GM12801 (cell line): ENCODE measurements around the gene ARPC1A.

Experiments used
- TF ChIP-seq, protein P1 (sequence below): IDR thresholded peaks from one replicate; pipeline ENCODE4 v1.5.1; 2011; ENCODE audit warnings: control low read depth; ENCODE audit not compliant: insufficient read length; ENCODE audit errors: extremely low read depth

ARPC1A gene

GRCh38 chr7:99403764-99404163 lies 78.1 kb downstream of the ARPC1A start:
- TF ChIP-seq, protein P1, sequence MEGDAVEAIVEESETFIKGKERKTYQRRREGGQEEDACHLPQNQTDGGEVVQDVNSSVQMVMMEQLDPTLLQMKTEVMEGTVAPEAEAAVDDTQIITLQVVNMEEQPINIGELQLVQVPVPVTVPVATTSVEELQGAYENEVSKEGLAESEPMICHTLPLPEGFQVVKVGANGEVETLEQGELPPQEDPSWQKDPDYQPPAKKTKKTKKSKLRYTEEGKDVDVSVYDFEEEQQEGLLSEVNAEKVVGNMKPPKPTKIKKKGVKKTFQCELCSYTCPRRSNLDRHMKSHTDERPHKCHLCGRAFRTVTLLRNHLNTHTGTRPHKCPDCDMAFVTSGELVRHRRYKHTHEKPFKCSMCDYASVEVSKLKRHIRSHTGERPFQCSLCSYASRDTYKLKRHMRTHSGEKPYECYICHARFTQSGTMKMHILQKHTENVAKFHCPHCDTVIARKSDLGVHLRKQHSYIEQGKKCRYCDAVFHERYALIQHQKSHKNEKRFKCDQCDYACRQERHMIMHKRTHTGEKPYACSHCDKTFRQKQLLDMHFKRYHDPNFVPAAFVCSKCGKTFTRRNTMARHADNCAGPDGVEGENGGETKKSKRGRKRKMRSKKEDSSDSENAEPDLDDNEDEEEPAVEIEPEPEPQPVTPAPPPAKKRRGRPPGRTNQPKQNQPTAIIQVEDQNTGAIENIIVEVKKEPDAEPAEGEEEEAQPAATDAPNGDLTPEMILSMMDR: no peak

DNA sequence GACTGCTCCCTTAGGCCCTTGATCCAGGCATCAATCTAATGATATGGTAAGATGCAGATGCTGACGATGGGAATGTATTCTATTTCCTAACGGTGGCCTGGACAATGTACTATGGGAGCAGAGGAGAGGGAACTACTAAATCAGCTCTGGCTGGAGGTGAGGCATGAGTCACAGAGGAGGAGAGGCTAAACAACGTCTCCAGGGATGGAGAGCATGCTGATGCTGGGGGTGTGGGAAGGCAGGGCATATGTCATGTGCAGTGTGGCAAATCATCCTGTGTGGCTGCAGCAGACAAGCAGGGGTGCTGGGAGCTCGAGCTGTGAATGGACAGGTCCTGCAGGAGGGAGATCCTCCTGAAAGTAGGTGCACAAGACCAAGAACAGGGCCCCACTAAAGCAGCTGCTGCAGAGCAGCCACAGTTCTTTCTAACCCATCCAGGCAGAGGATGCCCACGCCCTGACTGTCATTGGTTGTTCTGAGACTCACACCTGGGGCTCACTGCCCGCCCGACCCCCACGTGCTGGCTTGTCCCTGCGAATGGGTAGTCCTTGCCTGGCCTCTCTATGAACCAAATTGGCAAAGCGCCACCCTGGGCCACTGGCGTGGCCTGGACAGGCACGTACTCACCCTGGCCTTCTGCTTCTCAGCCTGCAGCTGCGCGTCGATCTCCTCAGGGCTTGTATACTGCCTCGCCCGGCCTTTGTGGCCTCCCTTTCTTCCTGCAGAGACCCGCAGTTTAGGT lies 78.7 kb downstream of the ARPC1A start:
- TF ChIP-seq, protein P1: no peak

DNA sequence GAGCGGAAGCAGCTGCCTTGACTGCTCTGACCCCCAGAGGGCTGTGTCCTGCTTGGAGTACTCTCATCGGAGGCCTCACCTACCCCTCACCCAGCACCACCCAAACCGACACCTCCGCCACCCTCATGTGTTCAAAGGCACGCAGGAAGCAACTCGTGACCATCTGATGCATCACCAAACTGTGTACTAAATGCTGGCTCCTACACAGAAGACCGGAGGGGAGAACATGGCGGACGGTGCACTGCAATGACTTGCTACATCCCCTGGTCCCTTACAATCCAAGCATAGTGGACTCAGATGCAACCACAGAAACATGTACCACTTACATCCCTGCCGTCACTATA lies 79.3 kb downstream of the ARPC1A start:
- TF ChIP-seq, protein P1: no peak

DNA sequence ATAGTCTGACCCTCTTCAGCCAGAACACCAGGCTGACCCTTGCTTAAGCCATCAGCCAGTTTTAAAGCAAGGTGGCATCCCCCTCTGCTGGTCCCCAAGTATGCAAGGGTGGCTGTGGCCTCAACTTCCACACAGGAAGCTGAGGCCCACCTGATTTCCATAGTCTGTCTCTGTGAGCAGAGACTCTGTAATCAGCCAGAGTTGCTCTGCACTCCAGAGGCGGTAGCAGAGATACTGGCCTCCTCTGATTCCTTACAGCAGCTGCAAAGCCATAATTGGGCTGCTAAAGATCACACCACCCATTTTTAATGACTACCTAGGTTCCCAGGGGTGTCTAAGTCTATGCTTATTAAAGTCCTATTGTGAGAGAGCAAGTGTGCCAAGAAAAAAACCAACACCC lies 80.9 kb downstream of the ARPC1A start:
- TF ChIP-seq, protein P1: no peak

- TF ChIP-seq, protein P1: no peak
Measured at GRCh38 chr7:99407872-99408378, 82.2 kb downstream of the ARPC1A start.

DNA sequence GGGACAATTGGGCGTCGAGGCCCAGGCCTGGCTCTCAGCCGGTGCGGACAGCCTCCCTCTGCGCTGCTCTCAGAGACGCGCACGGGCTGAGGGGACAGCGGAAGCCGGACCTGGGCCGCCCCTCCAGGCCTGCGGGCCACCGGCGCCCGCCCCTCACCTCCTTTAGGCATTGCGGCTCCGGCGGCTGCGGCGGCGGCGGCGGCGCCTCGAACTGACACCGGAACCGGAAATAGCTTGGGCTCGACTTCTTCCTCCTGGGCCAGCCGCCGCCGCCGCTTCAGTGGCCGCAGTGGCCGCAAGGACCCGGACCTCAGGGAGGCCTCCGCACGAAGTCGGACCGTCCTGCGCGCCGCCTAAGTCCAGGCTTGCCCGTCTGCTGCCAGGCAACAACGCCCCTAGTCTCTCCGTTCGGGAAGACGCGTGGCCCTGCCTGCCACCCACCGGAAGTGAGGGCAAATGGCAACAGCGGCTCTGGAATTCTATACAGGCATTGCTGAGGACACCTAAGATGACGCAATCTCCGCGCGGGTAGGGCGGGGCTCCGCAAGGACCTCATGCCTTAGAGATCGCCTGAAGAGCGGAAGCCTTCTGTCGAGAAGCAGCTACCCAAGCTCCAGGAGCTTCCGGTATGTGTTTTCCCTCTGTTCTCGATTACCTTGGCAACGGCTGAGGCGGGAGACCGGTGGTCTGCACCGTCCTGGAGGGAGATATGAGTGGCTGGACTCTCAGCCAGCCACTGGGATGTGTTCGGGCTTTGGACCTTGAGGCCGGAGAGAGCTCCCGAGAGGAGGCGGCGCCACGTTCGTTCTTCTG lies 82.9 kb downstream of the ARPC1A start, which contains the start of the genes BUD31 and PDAP1:
Gene BUD31, plus strand, starts transcription at position 591 of the 813 bp plus-strand sequence. CDS start 2,124 bp downstream, outside the sequence.
Gene PDAP1, minus strand, starts transcription at position 219 of the 813 bp plus-strand sequence. Its CDS starts 49 bp downstream, at position 170.
- TF ChIP-seq, protein P1: no peak

- TF ChIP-seq, protein P1: no peak
Measured at GRCh38 chr7:99409192-99409572, 83.5 kb downstream of the ARPC1A start.
